Body of pancreas (tissue), 4 donors: ENCODE data around the gene IFT74. TPM values are rescaled to one million over a fixed set of nuclear protein-coding genes. Genes with fewer than 3 reads are reported as not detected.

ENCODE experiments used
- ATAC-seq: fragments of 150-250 bp; one replicate; pipeline ENCODE4 v1.9.1; 2016
- DNase-seq, 4 donors: peaks; one replicate each; pipeline ENCODE4 v3.0.0-alpha.2; 2019
- H3K27ac ChIP-seq, 4 donors: fragments of 200-600 bp; sonication (generic); 1 replicate in 3 of 4; 2 replicates in 1 of 4; pipeline versions ENCODE4 v1.5.1 to v1.6.1; 2016 to 2019; ENCODE audit warnings: mild to moderate bottlenecking in 1 of 4, mixed read lengths in 1 of 4, moderate library complexity in 1 of 4
- H3K27me3 ChIP-seq, 2 donors: fragments of 200-600 bp; sonication (generic); one replicate each; pipeline ENCODE4 v1.6.0; 2016; ENCODE audit warnings: mild to moderate bottlenecking in 1 of 2
- H3K36me3 ChIP-seq, 2 donors: fragments of 200-600 bp; sonication (generic); replicated peaks in 1 of 2; 2 replicates each; pipeline ENCODE4 v1.5.1; 2016; ENCODE audit warnings: low read depth in 2 of 2; ENCODE audit not compliant: insufficient read depth in 1 of 2
- H3K4me1 ChIP-seq: fragments of 200-600 bp; sonication (generic); one replicate; pipeline ENCODE4 v1.6.0; 2016
- H3K4me3 ChIP-seq, 2 donors: fragments of 200-600 bp; sonication (generic); 1 replicate in 1 of 2; 2 replicates in 1 of 2; pipeline ENCODE4 v1.5.1; 2016 to 2019
- H3K9me3 ChIP-seq, 3 donors: fragments of 200-600 bp; sonication (generic); 1 replicate in 2 of 3; 2 replicates in 1 of 3; pipeline ENCODE4 v1.5.1; 2016
- POLR2A ChIP-seq, 3 donors: fragments of 450-650 bp; IDR thresholded peaks; one replicate each; pipeline ENCODE4 v1.6.1; 2016; ENCODE audit warnings: antibody characterized with exemption in 3 of 3, mild to moderate bottlenecking in 2 of 3
- WGBS, 2 donors: methylation state at CpG; one replicate each; pipeline ENCODE4 v1.1.5; 2017; 5-methylcytosine and 5-hydroxymethylcytosine counted together
- intact Hi-C: fragments of 100-400 bp; cut with DNase I; formaldehyde crosslinking; loops from one replicate; pipeline ENCODE4 v1.15.1; 2023
- total RNA-seq, 2 donors: library from RNA; depleted of rRNA; stranded (reverse); fragments of >200 nt; gene quantifications; one replicate each; pipeline ENCODE4 v1.1.0, GENCODE V29; 2016
- TF ChIP-seq, protein P1 (sequence below), 7 experiments: fragments of 450-650 bp in 4 of 7; fragments of 200-600 bp in 3 of 7; sonication (generic) in 3 of 7; IDR thresholded peaks; one replicate each; pipeline ENCODE4 v1.5.1; 2016 to 2019; ENCODE audit warnings: antibody characterized with exemption in 7 of 7

Gene IFT74
- total RNA-seq, 2 donors from 2014 or later: 7.3 to 9.1 TPM

DNA sequence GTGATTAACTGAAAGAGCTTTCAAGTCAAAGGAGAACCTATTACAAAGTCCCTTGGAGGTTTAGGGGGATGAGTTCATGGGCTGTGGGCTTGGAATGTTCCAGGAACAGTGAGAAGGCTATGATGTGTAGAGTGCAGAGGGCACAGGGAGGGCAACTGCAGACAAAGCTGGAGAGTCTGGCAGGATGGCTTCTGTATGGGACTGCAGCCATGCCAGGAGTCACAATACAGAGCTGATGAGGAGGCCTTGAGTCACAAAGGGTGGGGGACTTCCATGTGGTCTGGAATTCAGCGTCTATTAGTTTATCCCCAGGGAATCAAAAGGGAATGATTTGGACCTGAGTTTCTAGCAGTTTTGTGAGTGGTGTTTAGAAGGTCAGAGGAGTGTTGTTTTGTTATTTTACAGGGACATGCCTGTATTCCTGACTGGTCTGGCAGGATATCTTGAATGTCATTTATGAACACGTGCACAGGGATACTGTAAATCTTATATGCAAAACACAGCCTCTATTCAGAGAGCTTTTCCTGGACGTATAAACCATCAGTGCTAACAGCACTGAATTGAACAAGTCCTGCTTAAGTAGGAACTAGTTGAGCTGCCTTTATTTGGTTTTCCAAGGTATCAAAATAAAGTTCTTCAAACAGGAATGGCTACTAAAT is 138.6 kb downstream of the IFT74 start:
- no peak for ATAC-seq
- H3K36me3 ChIP-seq: no peaks in the 10 kb centered on the region
- no peaks in the 10 kb centered on the region for H3K4me1 ChIP-seq
- no peak for TF ChIP-seq POLR2A (IDR thresholded peaks at IDR 0.05)
- TF ChIP-seq, protein P1, sequence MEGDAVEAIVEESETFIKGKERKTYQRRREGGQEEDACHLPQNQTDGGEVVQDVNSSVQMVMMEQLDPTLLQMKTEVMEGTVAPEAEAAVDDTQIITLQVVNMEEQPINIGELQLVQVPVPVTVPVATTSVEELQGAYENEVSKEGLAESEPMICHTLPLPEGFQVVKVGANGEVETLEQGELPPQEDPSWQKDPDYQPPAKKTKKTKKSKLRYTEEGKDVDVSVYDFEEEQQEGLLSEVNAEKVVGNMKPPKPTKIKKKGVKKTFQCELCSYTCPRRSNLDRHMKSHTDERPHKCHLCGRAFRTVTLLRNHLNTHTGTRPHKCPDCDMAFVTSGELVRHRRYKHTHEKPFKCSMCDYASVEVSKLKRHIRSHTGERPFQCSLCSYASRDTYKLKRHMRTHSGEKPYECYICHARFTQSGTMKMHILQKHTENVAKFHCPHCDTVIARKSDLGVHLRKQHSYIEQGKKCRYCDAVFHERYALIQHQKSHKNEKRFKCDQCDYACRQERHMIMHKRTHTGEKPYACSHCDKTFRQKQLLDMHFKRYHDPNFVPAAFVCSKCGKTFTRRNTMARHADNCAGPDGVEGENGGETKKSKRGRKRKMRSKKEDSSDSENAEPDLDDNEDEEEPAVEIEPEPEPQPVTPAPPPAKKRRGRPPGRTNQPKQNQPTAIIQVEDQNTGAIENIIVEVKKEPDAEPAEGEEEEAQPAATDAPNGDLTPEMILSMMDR (IDR thresholded peaks at IDR 0.05): no peak
- H3K27me3 ChIP-seq: no peaks in the 10 kb centered on the region
- intact Hi-C loops: no loop called here
- WGBS, 2 donors: 35 to 49% methylated on average over 3 of the region's 3 CpGs
- no peaks in the 10 kb centered on the region for H3K9me3 ChIP-seq
- no peak overlapping the region for H3K27ac ChIP-seq
- H3K4me3 ChIP-seq: no peak overlapping the region
- DNase-seq: no peak

DNA sequence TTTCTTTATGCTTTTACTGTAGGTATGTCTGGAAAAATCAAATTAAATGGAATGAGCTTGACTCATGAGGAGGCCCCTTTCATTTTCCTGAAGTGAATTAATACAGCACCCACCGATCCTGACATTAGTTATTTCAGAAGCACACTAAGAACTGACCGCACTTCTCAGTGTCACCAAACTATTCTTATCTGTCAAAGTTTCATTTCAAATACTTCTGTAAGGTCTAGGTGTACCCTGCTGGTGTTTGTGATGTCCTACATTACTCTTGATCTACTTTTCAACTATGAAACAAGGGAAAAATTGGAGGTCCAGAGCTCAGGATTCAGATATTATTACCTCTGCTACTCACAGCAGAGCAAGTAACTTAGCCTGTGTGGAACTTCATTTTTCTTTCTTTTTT is 151.0 kb downstream of the IFT74 start:
- no peak for TF ChIP-seq POLR2A (IDR thresholded peaks at IDR 0.05)
- TF ChIP-seq, protein P1 (IDR thresholded peaks at IDR 0.05): no peak
- no peak for ATAC-seq
- H3K9me3 ChIP-seq: no peaks in the 10 kb centered on the region
- DNase-seq: no peak
- no peaks in the 10 kb centered on the region for H3K4me1 ChIP-seq
- no peaks in the 10 kb centered on the region for H3K36me3 ChIP-seq
- WGBS, 2 donors: 89 to 95% methylated on average over 2 of the region's 2 CpGs
- intact Hi-C loops: no loop called here
- H3K4me3 ChIP-seq: no peak overlapping the region
- H3K27me3 ChIP-seq: no peaks in the 10 kb centered on the region
- H3K27ac ChIP-seq: no peak overlapping the region

DNA sequence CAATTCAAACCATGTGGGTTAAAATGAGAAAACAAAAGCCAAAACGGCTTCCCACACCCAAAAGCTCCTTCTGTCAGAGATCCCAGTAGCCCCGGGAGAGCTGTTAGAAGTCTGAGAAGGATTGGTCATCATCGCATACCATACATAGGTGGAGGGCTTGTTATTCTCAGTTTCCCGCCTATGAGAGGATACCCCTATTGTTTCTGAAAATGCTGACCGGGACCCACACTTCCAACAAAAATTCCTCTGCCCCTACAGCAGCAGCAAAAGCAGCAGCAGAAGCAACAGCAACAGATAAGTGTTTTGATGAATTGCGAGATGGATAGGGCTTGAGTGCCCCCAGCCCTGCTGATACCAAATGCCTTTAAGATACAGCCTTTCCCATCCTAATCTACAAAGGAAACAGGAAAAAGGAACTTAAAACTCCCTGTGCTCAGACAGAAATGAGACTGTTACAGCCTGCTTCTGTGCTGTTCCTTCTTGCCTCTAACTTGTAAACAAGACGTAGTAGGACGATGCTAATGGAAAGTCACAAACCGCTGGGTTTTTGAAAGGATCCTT is 152.8 kb downstream of the IFT74 start, which contains the start of gene TEK:
TEK (plus strand) TSS at position 245 of the 561 bp plus-strand sequence. CDS start 366 bp downstream, outside the sequence.
- 23 to 35% methylated on average over 9 of the region's 9 CpGs for WGBS, 2 donors
- no peak within 1 kb of the TSS for H3K27ac ChIP-seq

DNA sequence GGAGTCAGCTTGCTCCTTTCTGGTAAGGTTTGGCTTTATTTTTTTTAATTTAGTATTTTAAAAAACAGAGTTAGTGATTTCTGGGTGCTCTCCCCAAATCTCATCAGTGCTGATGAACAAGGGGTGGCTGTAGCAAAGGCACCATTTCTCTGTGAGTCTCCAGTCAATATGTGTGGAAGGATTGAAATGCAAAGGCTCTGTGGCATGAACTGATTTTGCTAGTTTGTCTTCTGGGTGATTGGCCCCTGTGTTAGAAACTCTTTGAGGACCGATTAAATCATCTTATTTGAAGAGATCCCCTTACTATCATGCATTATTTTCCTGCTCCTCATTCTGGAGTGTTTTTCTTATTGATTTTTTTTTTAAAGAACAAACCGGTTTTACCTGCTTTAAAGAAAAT is 153.4 kb downstream of the IFT74 start:
- Histone ChIP-seq H3K4me3 (no peak overlapping the region), H3K27me3 (no peaks in the 10 kb centered on the region), H3K36me3 (no peaks in the 10 kb centered on the region), H3K27ac (no peak overlapping the region), H3K9me3 (no peaks in the 10 kb centered on the region), H3K4me1 (no peaks in the 10 kb centered on the region)
- DNase-seq: no peak
- intact Hi-C loops: no loop called here
- 12 to 17% methylated on average over 2 of the region's 2 CpGs for WGBS, 2 donors
- no peak for ATAC-seq
- TF ChIP-seq, protein P1 (IDR thresholded peaks at IDR 0.05): no peak
- no peak for TF ChIP-seq POLR2A (IDR thresholded peaks at IDR 0.05)

More for the DNA sequence above, 152.8 kb downstream of the IFT74 start, which contains the start of gene TEK:
- Histone ChIP-seq H3K4me1 (no peaks in the 10 kb centered on the region), H3K9me3 (no peaks in the 10 kb centered on the region), H3K4me3 (no peak within 1 kb of the TSS), H3K36me3 (no peaks in the 10 kb centered on the region), H3K27me3 (no peaks in the 10 kb centered on the region)
- DNase-seq (no peak), ATAC-seq (no peak)
- no peak for TF ChIP-seq POLR2A (IDR thresholded peaks at IDR 0.05)
- TF ChIP-seq, protein P1 (IDR thresholded peaks at IDR 0.05): no peak
- intact Hi-C loops: no loop called here

DNA sequence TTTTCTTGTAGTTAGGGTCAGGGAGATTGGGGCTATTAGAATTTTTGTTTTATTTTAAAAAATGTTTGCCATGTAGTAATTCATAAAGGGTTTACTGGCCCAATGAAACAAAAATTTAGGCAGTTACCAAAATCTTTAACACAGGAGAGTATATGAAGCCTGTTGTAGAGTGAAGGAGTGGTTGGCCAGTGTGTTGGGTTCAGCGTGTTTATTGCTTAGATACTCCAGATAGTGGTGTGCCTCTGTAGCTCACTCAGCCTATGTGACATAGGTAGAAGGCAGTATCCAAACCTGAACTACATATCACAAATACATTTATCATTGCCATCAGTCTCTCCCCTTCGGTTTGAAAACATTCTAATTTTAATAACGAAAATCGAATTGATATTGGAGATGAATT is 154.0 kb downstream of the IFT74 start:
- 49 to 53% methylated on average over 4 of the region's 4 CpGs for WGBS, 2 donors
- no peaks in the 10 kb centered on the region for H3K36me3 ChIP-seq
- no peak overlapping the region for H3K4me3 ChIP-seq
- no peaks in the 10 kb centered on the region for H3K9me3 ChIP-seq
- no peaks in the 10 kb centered on the region for H3K27me3 ChIP-seq
- DNase-seq: no peak
- intact Hi-C loops: no loop called here
- no peaks in the 10 kb centered on the region for H3K4me1 ChIP-seq
- ATAC-seq: no peak
- H3K27ac ChIP-seq: no peak overlapping the region
- TF ChIP-seq, protein P1 (IDR thresholded peaks at IDR 0.05): no peak
- no peak for TF ChIP-seq POLR2A (IDR thresholded peaks at IDR 0.05)
